GM12873 (cell line): Measurements from ENCODE around the gene TNFRSF13B.

Experiments
- CTCF ChIP-seq: IDR thresholded peaks from 2 replicates; pipeline ENCODE4 v1.5.1; 2012; ENCODE audit warnings: low read depth, mild to moderate bottlenecking, moderate library complexity, low read length, control low read depth; ENCODE audit not compliant: insufficient read depth; ENCODE audit errors: missing control alignments

TNFRSF13B gene

GRCh38 chr17:16915752-16916556, 56.0 kb downstream of the TNFRSF13B start:
- peak; percentile 89 for TF ChIP-seq CTCF

- TF ChIP-seq CTCF: no peak
These were observed 58.5 kb downstream of the TNFRSF13B start for GRCh38 chr17:16913463-16913862.

GRCh38 chr17:16912021-16912962, 59.6 kb downstream of the TNFRSF13B start:
- no peak for TF ChIP-seq CTCF

- TF ChIP-seq CTCF: no peak
These were observed 60.6 kb downstream of the TNFRSF13B start for GRCh38 chr17:16911141-16911937.

- no peak for TF ChIP-seq CTCF
These were observed 61.6 kb downstream of the TNFRSF13B start for GRCh38 chr17:16910341-16910740.

GRCh38 chr17:16909472-16910246, 62.3 kb downstream of the TNFRSF13B start:
- no peak for TF ChIP-seq CTCF
